H1 (cell line): ENCODE data around the gene TNS3. TPM values are rescaled to one million over a fixed set of nuclear protein-coding genes. Genes with fewer than 3 reads are reported as not detected.

Experiments
- CTCF ChIA-PET: fragments of 300-600 bp; sonication (Branson Sonifier 250); formaldehyde crosslinking; loops from one replicate; lab custom pipeline; 2021; ENCODE audit not compliant: partially characterized antibody; lab: Charles Lee
- POLR2A ChIA-PET: fragments of 300-600 bp; sonication (Branson Sonifier 250); formaldehyde crosslinking; loops from one replicate; lab custom pipeline; 2021; ENCODE audit warnings: inconsistent platforms; ENCODE audit not compliant: partially characterized antibody; lab: Charles Lee
- DNase-seq, 2 experiments: peaks; one replicate each; pipeline versions ENCODE4 v3.0.0 to v3.0.0-alpha.2; 2010 to 2022; ENCODE audit warnings: low spot score in 2 of 2, low read depth in 1 of 2, mixed read lengths in 1 of 2
- FAIRE-seq: peaks from 2 replicates; lab custom pipeline; 2011; peaks lifted over from hg19 to GRCh38; lab: Jason Lieb, UNC
- H2AFZ ChIP-seq: 2 replicates; pipeline ENCODE4 v1.8.1; 2012; ENCODE audit warnings: low read length, inconsistent platforms
- H2AK5ac ChIP-seq: 2 replicates; pipeline ENCODE4 v1.6.1; 2013; ENCODE audit warnings: low read depth, low read length
- H2BK120ac ChIP-seq: replicated peaks from 2 replicates; pipeline ENCODE3; 2013; ENCODE audit warnings: low read depth, low read length, inconsistent platforms
- H2BK12ac ChIP-seq: 2 replicates; pipeline ENCODE4 v1.6.1; 2013; ENCODE audit warnings: low read depth, low read length
- H2BK15ac ChIP-seq: 2 replicates; pipeline ENCODE4 v1.6.1; 2013; ENCODE audit warnings: low read length
- H2BK20ac ChIP-seq: 2 replicates; pipeline ENCODE4 v1.6.1; 2013; ENCODE audit warnings: low read length
- H2BK5ac ChIP-seq: 2 replicates; pipeline ENCODE4 v1.6.1; 2013; ENCODE audit warnings: low read depth, low read length
- H3K14ac ChIP-seq: 2 replicates; pipeline ENCODE4 v1.6.1; 2013; ENCODE audit warnings: inconsistent platforms; ENCODE audit not compliant: insufficient read length
- H3K18ac ChIP-seq: 2 replicates; pipeline ENCODE4 v1.6.1; 2013; ENCODE audit warnings: low read length; ENCODE audit errors: extremely low read depth
- H3K23ac ChIP-seq: 2 replicates; pipeline ENCODE4 v1.6.1; 2013; ENCODE audit warnings: inconsistent platforms; ENCODE audit not compliant: insufficient read length
- H3K23me2 ChIP-seq: 2 replicates; pipeline ENCODE4 v1.6.1; 2013; ENCODE audit warnings: low read depth, low read length
- H3K27ac ChIP-seq: 2 replicates; pipeline ENCODE4 v1.6.1; 2011; ENCODE audit warnings: low read depth, low read length, inconsistent platforms
- H3K27me3 ChIP-seq, 4 experiments: replicated peaks in 1 of 4; 1 replicate in 1 of 4; 2 replicates in 3 of 4; pipeline versions ENCODE4 v1.6.1 to v1.8.1; 2011 to 2013; ENCODE audit warnings: low read length in 3 of 4, mild to moderate bottlenecking in 3 of 4, inconsistent platforms in 2 of 4, mixed read lengths in 2 of 4, moderate library complexity in 1 of 4; ENCODE audit not compliant: control insufficient read depth in 3 of 4, insufficient read depth in 3 of 4; ENCODE audit errors: extremely low read depth in 1 of 4
- H3K36me3 ChIP-seq, 4 experiments: 2 replicates each; pipeline versions ENCODE4 v1.6.1 to v1.8.1; 2011 to 2013; ENCODE audit warnings: mild to moderate bottlenecking in 4 of 4, low read length in 3 of 4, moderate library complexity in 2 of 4, control low read depth in 1 of 4, inconsistent platforms in 1 of 4; ENCODE audit not compliant: insufficient read depth in 4 of 4, control insufficient read depth in 2 of 4
- H3K4ac ChIP-seq: replicated peaks from 2 replicates; pipeline ENCODE3; 2013; ENCODE audit warnings: low read length, low read depth, mixed read lengths, inconsistent platforms; ENCODE audit not compliant: insufficient read length
- H3K4me1 ChIP-seq, 4 experiments: replicated peaks in 1 of 4; 1 replicate in 1 of 4; 2 replicates in 3 of 4; pipeline versions ENCODE4 v1.6.1 to v1.8.1; 2011 to 2013; ENCODE audit warnings: low read length in 3 of 4, inconsistent platforms in 2 of 4, mixed read lengths in 1 of 4; ENCODE audit not compliant: insufficient read depth in 4 of 4, control insufficient read depth in 3 of 4
- H3K4me2 ChIP-seq, 2 experiments: 2 replicates each; pipeline versions ENCODE4 v1.6.1 to v1.8.1; 2011 to 2013; ENCODE audit warnings: low read depth in 2 of 2, low read length in 2 of 2, control low read depth in 1 of 2, inconsistent platforms in 1 of 2, mild to moderate bottlenecking in 1 of 2; ENCODE audit not compliant: insufficient read depth in 1 of 2
- H3K4me3 ChIP-seq, 4 experiments: fragments of 200-600, 300-600 bp in 1 of 4; sonication (generic), shearing (Covaris generic), sonication (Bioruptor Twin) in 1 of 4; 2 replicates each; pipeline versions ENCODE4 v1.5.1 to v1.8.1; 2011 to 2016; ENCODE audit warnings: low read length in 4 of 4, low read depth in 3 of 4, control low read depth in 2 of 4, inconsistent platforms in 2 of 4, mild to moderate bottlenecking in 2 of 4, mixed read lengths in 1 of 4, moderate library complexity in 1 of 4; ENCODE audit not compliant: insufficient read depth in 2 of 4; ENCODE audit errors: extremely low read depth in 1 of 4
- H3K56ac ChIP-seq: replicated peaks from 2 replicates; pipeline ENCODE3; 2013; ENCODE audit warnings: low read depth, mild to moderate bottlenecking, mixed read lengths, low read length, inconsistent platforms; ENCODE audit not compliant: insufficient read length
- H3K79me1 ChIP-seq: 2 replicates; pipeline ENCODE4 v1.6.1; 2013; ENCODE audit warnings: low read depth, low read length, control low read depth
- H3K79me2 ChIP-seq, 2 experiments: 2 replicates each; pipeline versions ENCODE4 v1.6.1 to v1.8.1; 2012 to 2013; ENCODE audit warnings: low read length in 2 of 2, mild to moderate bottlenecking in 2 of 2, inconsistent platforms in 1 of 2; ENCODE audit not compliant: insufficient read depth in 2 of 2, control insufficient read depth in 1 of 2
- H3K9ac ChIP-seq, 4 experiments: replicated peaks in 1 of 4; 1 replicate in 1 of 4; 2 replicates in 3 of 4; pipeline versions ENCODE4 v1.6.1 to v1.8.1; 2011 to 2013; ENCODE audit warnings: low read depth in 3 of 4, low read length in 3 of 4, control low read depth in 2 of 4, mild to moderate bottlenecking in 2 of 4, moderate library complexity in 2 of 4, inconsistent platforms in 1 of 4; ENCODE audit errors: extremely low read depth in 1 of 4
- H3K9me3 ChIP-seq, 2 experiments: 2 replicates each; pipeline versions ENCODE4 v1.6.1 to v1.8.1; 2012 to 2013; ENCODE audit warnings: mild to moderate bottlenecking in 2 of 2, moderate library complexity in 2 of 2, control low read depth in 1 of 2, inconsistent platforms in 1 of 2, low read depth in 1 of 2, low read length in 1 of 2, mixed read lengths in 1 of 2; ENCODE audit not compliant: insufficient read depth in 2 of 2
- H4K20me1 ChIP-seq, 2 experiments: replicated peaks in 1 of 2; 2 replicates each; pipeline versions ENCODE3 to v1.8.1; 2011 to 2013; ENCODE audit warnings: inconsistent platforms in 2 of 2, low read length in 2 of 2, mild to moderate bottlenecking in 1 of 2; ENCODE audit not compliant: insufficient read depth in 2 of 2, control insufficient read depth in 1 of 2
- H4K5ac ChIP-seq: 2 replicates; pipeline ENCODE4 v1.6.1; 2013; ENCODE audit warnings: low read length, low read depth, mixed read lengths, inconsistent platforms; ENCODE audit not compliant: insufficient read length
- H4K8ac ChIP-seq: 2 replicates; pipeline ENCODE4 v1.8.0; 2013; ENCODE audit warnings: mild to moderate bottlenecking, moderate library complexity, low read length, inconsistent platforms; ENCODE audit not compliant: insufficient read depth; ENCODE audit errors: extremely low read depth
- H4K91ac ChIP-seq: replicated peaks from 2 replicates; pipeline ENCODE3; 2013; ENCODE audit warnings: low read length, mixed read lengths, inconsistent platforms; ENCODE audit not compliant: insufficient read length
- WGBS, 2 experiments: shearing (Covaris generic) in 1 of 2; methylation state at CpG; one replicate each; pipeline versions ENCODE4 v1.1.6 to v1.1.7; 2013 to 2015; ENCODE audit warnings: low lambda C conversion rate in 2 of 2, mixed read lengths in 2 of 2, inconsistent platforms in 1 of 2, low coverage in 1 of 2, missing lambda C conversion rate in 1 of 2; ENCODE audit not compliant: insufficient replicate concordance in 2 of 2, insufficient coverage in 1 of 2, insufficient read length in 1 of 2; ENCODE audit errors: extremely low coverage in 1 of 2, missing lambda C conversion rate in 1 of 2; 5-methylcytosine and 5-hydroxymethylcytosine counted together
- polyA plus RNA-seq, 7 experiments: library from polyadenylated mRNA; depleted of rRNA in 3 of 7; stranded (reverse) in 5 of 7; unstranded in 2 of 7; fragments of >200 nt in 5 of 7; fragments of 200-250 nt in 2 of 7; gene quantifications; 1 replicate in 5 of 7; 2 replicates in 1 of 7; 4 replicates in 1 of 7; pipeline versions ENCODE4 v1.2.1 to v1.2.3, GENCODE V29; 2011 to 2013; ENCODE audit warnings: missing spikeins in 2 of 7, mixed read lengths in 2 of 7
- total RNA-seq: library from RNA; stranded (reverse); fragmentation: NEBNext Ultra II Directional; extraction: Animal tissue kit (Norgen Biotek cat#: 25700); gene quantifications from 2 replicates; pipeline ENCODE4 v1.2.1, GENCODE V29; 2021

Gene TNS3
- total and polyA plus RNA-seq, 2 of the 8 experiments (the other 6 are each of a cell fraction or from before 2014, with no cell fraction given): 11.9 to 24.2 TPM

DNA sequence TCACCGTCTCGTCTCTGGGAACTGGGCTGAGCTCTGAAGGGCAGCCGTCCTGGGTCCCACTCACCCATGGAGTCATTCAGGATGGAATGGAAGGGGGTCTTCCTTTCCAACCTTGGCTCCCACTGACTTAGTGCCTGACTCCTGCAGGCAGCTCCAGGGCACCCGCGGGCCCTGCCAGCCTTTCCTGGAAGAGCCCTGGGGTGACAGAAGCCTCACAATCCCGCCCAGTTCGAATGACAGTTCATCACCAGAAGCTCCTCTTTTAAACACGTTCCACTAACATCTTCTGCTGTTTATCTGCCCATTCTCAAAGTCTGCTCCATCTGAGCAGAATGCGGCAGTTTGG is 110.6 kb downstream of the TNS3 start:
- POLR2A ChIA-PET: interaction anchor here (0.6 to 1.2 kb wide), 4 partner anchors 13 to 575 kb away, joined by 3 read pairs; partner anchors contain the start of gene TNS3
- Histone ChIP-seq H3K14ac (no peak overlapping the region), H3K9ac (no peak overlapping the region), H2AFZ (no peak overlapping the region), H3K27ac (no peak overlapping the region), H2AK5ac (no peak overlapping the region), H3K27me3 (peaks cover 0 to 12% (median 4%) of the 10 kb centered on the region in 4 experiments; a peak in 4 of 7 replicates), H3K4me3 (peak overlapping the region in 1 of 4 experiments; percentile 16; a peak in 1 of 8 replicates), H2BK5ac (peak overlapping the region; percentile 38; the same call in 1 of the 2 replicates), H2BK15ac (no peak overlapping the region), H2BK12ac (0 out of 2 replicates have a peak overlapping the region, but pooled peaks have one; percentile 62), H3K79me2 (peaks cover 7 to 12% of the 10 kb centered on the region in 2 experiments; a peak in 3 of 4 replicates), H4K91ac (no peak overlapping the region), H3K23me2 (peaks cover 12% of the 10 kb centered on the region), H3K4me2 (0 out of 4 replicates have a peak overlapping the region, but pooled peaks of 1 of the 2 experiments have one; percentile 6), H3K4me1 (peaks cover 12 to 27% (median 22%) of the 10 kb centered on the region in 4 experiments), H3K23ac (no peak overlapping the region), H3K79me1 (peaks cover 10% of the 10 kb centered on the region), H3K36me3 (no peaks in the 10 kb centered on the region; a peak in 1 of 8 replicates), H2BK120ac (no peak overlapping the region), H4K20me1 (peaks cover 6 to 24% of the 10 kb centered on the region in 2 experiments), H4K8ac (no peak overlapping the region), H3K9me3 (no peaks in the 10 kb centered on the region), H2BK20ac (peak overlapping the region; percentile 73; the same call in 1 of the 2 replicates), H3K56ac (no peak overlapping the region), H4K5ac (no peak overlapping the region), H3K18ac (no peak overlapping the region), H3K4ac (no peak overlapping the region)
- FAIRE-seq (no peak), DNase-seq (no peak)
- 80% methylated on average over 9 of the region's 9 CpGs; no CpG with 5 or more reads in 1 of the 2 experiments for WGBS, 2 experiments
- CTCF ChIA-PET: interaction anchor here (1.0 to 2.0 kb wide), 2 partner anchors 63 to 205 kb away, joined by 3 to 4 read pairs; no protein-coding TSS in a partner anchor
